Limb (tissue), 2 donors: ENCODE data around the gene CS.
A peak's percentile ranks its signal among the peaks of the same experiment; 100 is the strongest.
"Not testable (repeated sequence)": the region's sequence is repeated elsewhere in the genome, so short reads cannot be mapped to it uniquely, and the experiment has no call there.

Experiments
- DNase-seq, 2 donors: peaks; one replicate each; pipeline ENCODE4 v3.0.0-alpha.2; 2016; ENCODE audit errors: extremely low spot score in 2 of 2

CS gene

DNA sequence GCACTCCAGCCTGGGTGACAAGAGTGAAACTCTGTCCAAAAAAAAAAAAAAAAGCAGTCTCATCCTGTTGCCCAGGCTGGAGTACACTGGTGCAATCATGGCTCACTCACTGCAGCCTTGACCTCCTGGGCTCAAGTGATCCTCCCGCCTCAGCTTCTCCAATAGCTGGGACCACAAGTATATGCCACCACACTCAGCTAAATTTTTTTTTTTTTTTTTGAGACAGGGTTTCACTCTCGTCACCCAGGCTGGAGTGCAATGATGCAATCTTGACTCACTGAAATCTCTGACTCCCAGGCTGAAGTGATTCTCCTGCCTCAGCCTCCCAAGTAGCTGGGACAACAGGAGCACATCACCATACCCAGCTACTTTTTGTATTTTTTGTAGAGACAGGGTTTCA lies 20.9 kb upstream of the CS start:
- DNase-seq = no peak

DNA sequence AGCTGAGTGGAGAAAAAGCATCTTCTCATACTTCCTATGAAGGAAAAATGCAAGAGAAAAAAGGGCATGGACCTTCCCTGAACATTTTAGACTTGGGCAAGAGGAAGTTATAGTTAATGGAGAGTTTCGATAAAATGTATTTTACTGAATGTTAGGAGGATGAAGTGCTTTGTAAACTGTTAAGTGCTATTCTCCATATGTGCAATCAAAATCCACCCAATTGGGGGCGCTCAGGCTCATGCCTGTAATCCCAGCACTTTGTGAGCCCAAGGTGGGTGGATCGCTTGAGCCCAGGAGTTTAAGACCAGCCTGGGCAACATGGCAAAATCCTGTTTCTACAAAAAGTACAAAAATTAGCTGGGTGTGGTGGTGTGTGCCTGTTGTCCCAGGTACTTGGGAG lies 17.5 kb upstream of the CS start:
- no peak for DNase-seq

DNA sequence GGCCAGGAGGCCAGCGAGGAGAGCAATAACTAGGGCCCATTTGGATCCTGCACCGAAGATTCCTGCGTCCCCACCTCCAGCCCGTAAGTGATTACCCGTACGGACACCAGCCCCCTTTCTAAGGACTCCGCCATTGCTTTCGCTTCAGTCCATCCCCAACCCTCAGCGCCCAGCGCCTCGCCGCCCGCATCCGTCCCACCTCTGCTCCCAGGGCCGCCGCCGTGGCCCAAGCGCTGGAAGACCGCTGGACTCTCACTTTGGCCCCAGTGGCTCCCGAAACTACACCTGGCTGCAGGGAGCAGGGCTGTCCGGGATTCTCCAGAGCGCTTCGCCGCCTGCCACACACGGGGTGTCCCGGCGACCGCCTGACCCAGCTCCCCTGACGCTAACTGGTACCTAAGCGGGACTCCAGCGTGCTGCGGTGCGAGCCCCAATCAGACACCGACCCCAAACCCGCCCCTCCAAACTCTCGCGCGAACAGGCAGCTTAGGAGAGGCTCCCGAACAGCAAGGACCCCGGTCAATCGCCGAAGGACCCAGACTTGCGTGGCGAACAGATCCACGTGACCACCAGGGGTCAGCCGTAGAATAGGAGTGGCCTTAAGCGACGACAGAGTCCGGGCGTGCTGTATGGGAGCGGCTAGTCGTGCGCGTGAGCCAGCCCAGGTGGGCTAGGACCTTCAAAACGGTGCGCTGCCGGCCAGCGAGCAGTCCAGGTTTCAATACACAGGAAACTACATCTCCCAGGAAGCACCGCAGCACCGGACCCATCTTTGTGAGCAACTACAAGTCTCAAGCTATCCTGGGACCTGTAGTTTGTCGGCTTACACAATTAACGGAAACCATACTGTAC lies 15.7 kb upstream of the CS start, which contains the start of gene CNPY2:
TSS of gene CNPY2 (minus strand) at position 367 of the 852 bp plus-strand sequence. CDS start 771 bp downstream, outside the sequence.
- peak; percentile 94 to 97 for DNase-seq

DNA sequence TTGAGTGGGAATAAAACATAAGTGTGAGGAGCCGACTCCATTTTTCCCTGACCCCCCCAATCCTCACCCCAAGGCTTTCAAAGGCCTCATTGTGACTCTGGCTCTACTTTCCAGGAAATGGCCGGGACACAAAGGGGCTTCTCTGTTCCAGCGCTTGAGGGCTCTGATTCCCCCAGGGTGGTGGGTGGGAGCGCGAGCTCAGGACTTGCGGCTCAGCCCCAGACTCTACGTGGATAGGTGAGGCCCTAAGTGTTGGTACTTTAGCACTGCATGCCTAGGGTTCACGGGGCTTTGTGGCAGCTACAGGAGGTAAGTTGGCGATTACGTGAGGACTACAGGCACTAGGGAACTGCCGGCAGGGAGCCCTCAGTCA lies 15.1 kb upstream of the CS start:
- peak in 1 of 2 donors; percentile 60 for DNase-seq

DNA sequence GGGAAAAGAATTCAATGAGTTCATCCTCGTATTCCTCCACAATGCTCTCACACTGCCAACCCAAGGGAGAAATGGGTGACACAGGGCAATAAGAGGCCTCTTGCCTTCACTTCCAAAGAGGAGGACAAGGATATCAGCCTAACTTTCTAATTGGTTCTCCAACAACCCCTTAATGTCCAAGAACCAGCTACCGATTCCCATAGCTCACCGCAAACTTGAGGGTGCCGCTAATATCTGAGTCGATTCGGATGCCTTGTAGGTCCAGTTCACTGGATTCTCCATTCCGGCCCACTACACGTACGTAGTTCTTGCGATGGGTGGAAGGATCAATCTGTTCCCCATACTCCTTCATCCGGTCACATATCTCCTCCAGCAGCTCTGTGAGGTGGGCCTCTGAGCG lies 10.9 kb upstream of the CS start:
- DNase-seq = no peak

DNA sequence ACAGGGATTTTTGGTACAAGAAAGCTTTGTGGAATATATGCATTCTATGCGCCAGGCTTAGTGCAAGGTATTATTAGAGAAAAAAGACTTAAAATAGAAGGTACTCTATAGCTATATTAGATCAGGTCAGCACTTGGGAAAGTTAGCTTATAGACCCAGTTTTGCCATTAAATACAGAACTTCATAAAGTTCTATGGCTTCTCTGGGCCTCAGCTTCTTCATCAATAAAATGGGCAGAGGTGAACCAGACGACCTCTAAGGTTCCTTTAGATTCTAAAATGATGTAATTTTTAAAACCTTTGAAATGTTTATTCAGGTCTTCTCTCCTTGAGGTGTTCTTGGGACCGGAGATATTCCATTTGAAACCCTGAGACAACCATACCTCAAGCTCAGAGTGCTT lies 8.6 kb upstream of the CS start:
- no peak for DNase-seq

DNA sequence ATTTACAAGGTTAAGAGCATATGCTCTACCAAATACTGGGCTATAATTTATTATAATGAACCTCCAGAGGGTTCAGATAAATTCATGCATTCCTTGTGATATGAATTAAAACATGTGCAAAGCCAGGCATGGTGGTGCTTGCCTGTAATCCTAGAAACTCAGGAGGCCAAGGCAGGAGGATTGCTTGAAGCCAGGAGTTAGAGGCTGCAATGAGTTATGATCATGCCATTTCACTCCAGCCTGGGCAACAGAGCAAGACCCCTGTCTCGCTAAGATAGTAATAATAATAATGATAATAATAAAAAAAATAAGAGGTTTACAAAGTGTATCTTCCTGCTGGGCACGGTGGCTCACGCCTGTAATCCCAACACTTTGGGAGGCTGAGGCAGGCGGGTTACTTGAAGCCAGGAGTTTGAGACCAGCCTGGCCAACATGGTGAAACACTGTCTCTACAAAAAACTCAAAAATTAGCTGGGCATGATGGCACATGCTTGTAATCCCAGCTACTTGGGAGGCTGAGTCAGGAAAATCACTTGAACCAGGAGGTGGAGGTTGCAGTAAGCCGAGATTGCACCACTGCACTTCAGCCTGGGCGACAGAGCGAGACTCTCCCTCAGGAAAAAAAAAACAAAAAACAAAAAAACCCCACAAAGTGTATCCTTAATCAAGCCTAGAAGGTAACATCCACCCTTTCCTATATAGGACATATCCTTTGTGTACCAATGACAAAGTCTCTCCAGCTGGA lies 7.3 kb upstream of the CS start:
- DNase-seq = no peak

DNA sequence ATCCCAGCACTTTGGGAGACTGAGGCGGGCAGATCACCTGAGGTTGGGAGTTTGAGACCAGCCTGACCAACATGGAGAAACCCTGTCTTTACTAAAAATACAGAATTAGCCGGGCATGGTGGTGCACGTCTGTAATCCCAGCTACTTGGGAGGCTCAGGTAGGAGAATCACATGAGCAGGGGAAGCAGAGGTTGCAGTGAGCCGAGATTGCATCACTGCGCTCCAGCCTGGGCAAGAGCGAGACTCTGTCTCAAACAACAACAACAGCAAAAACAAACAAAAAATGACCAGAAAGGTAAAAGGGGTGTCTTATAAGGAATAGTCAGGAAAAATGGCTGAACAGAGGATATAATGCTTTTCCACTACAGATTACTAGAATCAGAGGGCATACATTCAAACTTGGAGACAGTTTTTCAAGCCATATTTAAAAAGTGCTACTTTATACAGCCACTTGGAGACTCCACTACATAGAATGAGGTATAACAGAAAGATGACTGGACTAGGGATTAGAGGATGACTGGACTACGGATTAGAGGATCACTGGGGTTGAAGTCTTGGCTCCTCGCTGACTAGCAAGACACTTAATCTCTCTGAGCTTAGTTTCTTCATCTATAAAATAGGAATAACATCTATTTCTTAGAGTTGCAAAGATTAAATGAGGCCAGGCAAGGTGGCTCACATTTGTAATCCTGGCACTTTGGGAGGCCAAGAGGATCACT lies 4.9 kb upstream of the CS start:
- no peak for DNase-seq

DNA sequence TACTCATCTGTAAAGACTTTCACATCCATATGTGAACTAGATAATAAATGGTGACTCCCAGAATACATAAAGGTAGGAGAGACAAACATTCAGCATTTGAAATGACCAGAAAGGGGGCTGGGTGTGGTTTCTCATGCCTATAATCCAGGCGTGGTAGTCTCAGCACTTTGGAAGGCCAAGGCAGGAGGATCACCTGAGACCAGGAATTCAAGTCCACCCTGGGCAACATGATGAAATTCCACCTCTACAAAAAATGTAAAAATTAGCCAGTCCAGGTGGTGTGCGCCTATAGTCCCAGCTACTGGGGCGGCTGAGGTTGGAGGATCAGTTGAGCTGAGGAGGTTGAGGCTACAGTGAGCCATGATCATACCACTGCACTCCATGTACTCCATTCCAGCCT lies 4.1 kb upstream of the CS start:
- no peak for DNase-seq

DNA sequence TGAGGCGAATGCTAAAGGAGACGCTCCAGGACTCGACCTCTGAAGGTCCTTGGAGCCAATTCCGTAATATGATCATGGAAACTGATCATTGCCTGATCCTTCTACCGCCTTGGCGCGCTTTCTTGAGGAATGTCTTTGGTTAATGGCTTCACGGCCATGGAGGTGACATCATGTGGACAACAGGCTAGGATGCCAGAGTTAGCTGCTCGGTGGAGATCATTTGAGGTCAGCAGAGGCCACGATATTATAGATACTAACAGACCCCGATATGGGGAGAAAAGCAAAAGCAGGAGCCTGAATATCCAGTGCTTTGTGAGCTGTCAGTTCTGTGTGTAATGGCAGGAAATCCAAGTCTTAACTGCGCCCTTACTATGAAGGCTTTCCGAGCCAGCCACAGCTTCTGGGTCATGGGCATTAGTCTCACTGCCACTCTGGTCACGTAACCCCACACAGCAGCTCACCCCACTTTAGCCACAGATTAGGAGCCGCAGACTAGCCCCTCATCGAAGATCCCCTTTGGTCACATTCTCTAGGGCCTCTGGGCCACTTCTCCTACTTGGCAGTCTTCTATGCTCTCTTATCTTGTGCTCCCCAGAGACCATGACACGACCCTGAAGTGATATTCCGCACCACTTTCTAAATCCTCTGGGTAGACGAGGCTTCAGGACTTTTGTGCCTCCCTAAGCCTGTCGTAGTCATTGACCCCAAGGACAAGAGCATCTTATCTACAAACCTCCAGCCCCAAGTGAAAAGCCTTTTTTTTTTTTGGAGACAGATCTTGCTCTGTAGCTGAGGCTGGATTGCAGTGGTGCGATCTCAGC lies 724 bp upstream of the CS start:
- DNase-seq = no peak

DNA sequence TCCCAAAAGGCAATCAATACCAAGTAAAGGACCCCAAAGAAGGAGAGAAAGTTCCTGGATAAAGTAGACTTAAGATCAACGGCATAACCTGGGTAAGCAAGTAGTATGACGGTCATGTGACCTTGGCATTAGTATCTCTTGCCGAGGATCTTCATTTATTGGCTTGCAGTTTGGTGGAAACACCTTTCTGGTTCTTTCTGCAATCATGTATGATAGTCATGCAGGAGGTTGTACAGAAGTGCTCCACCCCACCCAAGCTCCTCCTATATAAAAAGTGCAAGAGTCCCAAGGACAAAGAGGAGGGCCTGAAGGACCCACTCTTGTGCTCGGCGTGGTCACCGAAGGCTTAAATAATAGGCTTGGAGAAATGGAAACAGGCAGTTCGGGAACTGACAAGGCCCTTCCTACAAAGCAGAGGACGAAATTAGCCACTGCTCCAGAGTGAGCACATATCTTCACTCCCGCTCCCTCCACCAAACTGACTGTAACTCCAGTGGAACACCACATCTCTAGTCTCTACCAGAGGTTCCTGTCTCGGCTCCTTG lies 750 bp downstream of the CS start:
- DNase-seq = no peak

DNA sequence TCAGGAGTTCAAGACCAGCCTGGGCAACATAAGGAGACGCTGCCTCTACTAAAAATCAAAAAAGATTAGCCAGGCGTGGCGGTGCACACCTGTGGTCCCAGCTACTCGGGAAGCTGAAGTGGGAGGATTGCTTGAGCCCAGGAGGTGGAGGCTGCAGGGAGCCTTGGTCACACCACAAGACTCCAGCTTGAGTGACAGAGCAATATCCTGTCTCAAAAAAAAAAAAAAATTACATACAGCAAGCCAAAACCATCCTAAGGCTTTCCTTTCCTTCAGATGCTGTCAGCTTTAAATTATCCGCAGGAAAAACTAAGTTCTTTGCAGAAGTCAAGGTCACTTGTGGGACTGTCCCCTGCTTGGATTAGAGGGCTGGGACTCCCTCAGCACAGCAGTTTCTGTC lies 1.3 kb downstream of the CS start:
- DNase-seq = no peak

DNA sequence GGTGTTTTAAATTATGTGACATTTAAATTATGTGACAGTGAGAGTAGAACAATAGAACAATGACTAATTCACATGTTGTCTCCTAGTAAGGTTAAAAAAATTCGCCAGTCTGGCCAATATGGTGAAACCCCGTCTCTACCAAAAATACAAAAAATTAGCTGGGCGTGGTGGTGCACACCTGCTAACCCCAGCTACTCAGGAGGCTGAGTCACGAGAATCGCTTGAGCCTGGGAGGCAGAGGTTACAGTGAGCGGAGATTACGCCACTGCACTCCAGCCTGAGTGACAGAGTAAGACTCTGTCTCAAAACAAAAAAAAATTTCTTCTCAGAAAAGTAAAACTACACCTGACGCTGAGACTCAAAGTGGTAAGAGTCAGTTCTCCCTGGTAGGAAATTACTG lies 2.7 kb downstream of the CS start:
- no peak for DNase-seq

DNA sequence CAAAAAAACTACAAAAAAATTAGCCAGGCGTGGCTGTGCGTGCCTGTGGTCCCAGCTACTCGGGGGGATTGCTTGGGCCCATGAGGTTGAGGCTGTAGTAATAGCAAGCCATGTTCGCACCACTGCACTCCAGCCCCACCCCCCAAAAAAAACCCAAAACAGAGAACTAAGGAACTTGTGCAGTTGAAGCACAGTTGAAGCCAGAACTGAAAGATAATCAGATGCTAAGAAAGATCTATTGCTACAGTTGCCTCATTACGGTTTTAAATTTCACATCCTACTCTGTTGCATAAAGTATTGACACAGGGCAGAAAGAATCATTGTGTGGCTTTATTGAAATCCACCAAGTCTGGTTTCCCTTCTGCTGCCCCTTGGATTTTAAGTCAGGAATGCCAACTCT lies 3.8 kb downstream of the CS start:
- no peak for DNase-seq

DNA sequence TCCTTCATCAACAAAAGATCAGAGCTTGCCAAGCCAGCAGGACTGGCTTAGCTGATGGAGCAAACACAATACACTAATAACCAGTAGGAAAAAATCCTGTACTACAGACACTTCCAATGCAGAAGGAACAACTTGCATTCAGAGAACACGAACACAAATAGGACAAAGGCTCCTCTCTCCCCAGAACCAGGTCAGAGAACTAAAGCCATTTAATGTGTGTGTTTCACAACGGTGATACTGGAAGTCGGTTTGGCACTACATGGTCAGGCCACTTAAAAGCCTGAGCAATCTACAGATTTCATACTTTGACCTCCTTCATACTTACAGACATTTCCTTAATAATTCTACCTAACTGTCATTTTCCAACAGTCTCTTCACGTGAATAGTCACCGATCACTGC lies 6.3 kb downstream of the CS start:
- no peak for DNase-seq

DNA sequence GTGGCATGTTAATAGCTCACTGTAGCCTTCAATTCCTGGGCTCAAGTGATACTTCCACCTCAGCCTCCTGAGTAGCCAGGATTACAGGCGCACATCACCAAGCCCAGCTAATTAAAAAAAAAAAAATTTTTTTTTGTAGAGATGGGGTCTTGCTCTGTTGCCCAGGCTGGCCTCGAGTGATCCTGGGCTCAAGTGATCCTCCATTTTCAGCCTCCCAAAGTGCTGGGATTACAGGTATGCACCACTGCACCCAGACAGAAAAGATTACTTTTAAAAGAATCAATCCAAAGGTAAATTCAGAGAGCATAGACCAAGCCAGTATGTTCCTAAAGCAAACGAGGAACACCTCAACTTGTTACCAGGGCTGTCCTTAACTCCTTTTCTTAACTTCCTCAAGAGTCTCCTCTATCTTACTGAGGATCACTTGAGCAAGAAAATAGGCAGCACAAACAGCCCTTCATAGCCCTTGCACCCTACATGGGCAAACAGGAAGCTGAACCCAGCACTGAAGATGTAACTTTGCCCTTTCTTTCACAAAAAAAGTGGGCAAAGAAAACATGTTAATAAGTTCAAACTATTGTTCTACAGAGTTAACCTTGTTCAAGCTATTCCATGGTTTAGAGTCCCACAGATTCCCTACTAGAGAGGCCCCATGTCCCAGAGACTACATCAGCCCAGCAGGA lies 11.3 kb downstream of the CS start:
- no peak for DNase-seq

DNA sequence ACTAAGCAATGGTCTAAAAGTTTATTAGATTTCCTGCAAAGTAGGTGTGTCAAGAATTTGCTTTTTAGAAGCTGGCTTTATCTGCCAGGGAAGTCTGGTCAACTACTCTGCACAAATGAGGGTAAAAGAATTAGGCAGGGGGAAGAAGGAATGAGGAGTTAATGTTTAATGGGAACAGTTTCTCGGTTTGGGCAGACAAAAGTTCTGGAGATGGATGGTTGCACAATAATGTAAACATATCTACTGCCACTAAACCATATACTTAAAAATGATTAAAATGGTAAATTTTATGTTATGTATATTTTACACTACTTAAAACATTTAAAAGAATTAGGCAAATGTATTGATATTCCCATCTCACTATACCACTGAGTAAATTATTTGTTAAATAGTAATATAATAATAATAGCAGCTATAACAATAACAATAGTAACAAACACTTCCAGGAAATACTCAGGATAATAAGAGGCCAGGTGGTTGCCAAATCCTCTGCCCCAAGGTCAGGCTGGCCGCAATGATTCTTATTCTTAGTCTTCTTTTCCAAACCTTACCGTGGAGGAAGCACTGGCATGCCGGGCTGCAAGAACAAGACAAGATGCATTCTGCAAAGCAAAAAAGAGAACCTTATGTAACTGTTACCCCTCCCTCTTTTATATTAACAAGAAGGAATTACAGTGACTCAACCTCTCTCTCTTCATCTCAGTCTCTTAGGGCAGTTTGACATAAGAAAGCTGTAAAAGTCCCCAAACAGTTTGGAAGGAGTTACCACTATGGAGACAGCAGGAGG lies 13.9 kb downstream of the CS start:
- no peak for DNase-seq

DNA sequence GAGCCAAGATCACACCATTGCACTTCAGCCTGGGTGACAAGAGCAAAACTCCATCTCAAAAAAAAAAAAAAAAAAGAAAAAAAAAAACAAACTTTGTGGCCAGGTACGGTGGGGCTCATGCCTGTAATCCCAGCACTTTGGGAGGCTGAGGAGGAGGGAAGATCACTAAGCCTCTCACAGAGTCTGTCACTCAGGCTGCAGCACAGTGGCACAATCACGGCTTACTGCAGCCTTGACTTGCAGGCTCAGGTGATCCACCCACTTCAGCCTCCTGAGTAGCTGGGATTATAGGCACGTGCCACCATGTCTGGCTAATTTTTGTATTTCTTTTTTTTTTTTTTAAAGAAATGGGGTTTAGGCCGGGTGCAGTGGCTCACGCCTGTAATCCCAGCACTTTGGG lies 15.9 kb downstream of the CS start:
- not testable (repeated sequence) for DNase-seq

DNA sequence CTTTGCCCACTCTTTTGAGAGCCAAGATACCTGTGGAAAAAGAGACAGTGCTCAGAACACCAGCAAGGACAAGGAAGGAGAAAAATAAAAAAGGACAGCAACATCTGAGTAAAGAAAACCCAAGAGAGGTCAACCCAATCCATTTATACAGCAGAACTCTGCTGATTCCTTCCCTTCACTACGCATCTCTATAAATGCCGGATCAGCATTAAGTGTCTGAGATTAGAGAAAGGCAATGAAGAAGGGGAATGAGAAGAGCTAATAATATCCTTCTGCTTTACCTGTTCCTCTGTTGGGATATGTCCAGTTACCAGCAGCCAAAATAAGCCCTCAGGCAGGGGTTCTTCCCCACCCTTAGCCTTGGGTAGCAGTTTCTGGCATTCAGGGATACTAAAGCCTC lies 17.6 kb downstream of the CS start:
- DNase-seq = no peak

DNA sequence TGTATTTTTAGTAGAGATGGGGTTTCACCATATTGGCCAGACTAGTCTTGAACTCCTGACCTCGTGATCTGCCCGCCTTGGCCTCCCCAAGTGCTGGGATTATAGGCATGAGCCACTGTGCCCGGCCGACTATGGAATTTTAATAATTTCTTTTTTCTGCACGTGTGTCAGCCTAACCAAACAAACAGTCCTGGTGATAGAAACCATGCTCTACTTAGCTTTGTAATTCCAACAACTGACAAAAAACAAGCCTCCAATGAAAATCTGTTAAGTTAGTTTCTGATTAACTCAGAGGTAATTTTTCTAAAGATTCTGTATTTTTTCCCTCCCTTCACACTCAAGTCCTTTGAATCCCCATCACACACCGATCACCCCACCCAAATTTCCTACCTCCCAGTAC lies 18.1 kb downstream of the CS start:
- DNase-seq = no peak
